ENCODE measurements around the gene G3BP2.
"Not testable (repeated sequence)": the region's sequence is repeated elsewhere in the genome, so short reads cannot be mapped to it uniquely, and the experiment has no call there.

Gene G3BP2

DNA sequence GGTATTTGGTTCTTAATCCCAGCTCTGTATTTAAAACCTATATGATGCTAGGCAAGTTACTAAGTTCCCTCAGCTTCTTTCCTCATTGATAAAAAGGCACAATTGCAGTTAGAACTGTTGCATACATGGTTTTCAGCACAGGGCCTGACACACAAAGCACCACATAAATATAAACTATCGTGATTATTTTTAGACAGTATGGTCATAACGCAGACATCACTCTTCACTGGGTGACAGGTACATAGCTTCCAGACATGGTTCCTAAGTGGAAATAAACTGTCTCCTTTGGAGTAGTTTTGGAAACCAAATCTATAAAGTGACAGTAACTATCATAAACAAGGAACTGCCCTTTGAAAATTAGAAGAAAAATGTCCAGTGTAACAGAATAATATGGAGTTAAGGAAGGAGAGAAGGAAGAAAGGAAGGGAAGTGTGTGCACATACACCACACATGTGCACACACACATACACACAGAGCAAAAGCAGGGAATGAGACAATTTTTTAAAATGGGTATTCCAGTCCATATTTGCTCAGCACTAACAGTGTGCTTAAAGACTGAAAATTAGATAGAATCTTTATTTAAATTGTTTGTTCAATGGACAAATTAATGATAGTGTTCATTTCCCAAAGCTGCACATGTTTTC lies 12.5 kb upstream of the G3BP2 start:
- in situ Hi-C loops (cut with MboI; ENCODE audit: low sequenced_read_pairs), result no loop called here

DNA sequence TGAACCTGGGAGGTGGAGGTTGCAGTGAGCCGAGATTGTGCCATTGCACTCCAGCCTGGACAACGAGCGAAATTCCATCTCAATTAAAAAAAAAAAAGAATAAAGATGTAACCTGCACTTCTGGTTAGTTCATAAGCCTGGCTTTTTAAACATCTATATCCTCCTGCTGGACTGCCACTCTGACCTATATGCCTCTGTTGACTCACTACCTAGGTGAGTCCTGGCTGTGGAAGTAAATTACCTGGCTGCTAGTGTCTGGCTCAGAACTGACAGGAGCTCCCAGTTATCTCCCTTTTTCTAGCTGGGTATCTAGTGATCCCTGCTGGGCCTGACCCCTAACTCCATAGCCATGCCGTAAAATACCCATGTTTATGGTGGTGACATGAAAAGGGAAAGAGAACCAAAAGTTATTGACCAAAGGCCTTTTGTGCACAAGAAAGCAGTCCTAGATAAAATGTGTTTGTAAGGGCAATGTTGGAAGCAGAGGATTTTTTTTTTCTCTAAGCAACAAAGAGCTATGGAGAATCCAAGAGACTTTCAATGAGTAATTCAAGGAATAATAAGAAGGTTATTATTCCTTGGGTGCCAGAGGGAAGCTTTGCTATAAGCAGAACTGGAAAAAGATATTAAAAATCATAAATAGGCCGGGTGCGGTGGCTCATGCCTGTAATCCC lies 10.4 kb upstream of the G3BP2 start:
- in situ Hi-C loops (cut with MboI; ENCODE audit: low sequenced_read_pairs), result no loop called here

DNA sequence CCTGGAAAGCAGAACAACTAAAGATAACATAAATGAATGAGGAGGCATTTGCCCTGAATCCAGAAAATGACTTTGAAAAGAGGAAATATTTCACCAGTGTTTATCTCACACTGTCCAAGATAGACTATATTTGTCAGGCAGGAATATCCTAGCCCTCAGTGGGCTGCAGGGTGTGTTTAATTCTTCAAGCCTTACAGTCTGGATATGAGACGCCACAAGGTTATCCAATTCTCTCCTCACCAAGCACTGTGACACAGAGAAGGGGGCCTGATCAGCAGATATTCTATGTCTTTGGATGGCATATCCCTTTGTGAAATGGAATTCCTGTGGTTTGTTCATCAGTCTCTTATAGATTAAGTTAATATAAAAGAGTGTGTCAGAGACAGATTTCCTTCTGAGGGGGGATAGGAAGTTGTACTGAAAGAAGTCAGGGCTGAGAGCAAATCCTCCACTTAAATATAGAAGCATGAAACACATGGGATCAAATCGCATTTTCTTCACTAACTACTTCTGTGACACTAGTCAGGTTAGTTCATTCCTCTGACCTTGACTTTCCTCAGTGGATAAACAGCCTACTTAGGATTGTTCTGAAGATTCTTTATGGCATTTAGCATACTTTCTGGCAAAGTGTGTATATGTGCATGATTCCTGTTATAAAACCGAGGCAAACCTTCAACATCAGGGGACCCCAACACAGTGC lies 6.8 kb upstream of the G3BP2 start:
- in situ Hi-C loops (cut with MboI; ENCODE audit: low sequenced_read_pairs), result no loop called here

DNA sequence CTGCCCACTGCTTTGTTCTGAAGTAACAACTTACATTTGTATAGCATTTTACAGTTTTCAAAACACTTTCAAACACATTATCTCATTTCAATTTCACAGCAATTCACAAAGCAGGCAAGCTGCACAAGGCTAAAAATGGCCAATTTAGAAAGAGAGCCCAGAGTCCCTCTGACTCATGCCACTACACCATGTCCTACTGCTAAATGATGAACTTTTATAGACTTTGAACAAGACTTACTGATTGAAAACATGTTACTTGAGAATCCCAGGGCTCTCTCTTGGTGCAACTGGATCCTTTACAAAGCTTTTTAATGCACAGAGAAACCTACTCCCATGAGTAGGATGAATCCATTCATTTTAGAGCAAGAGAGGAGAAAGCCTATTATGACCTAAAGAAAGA lies 5.8 kb upstream of the G3BP2 start:
- in situ Hi-C loops (cut with MboI; ENCODE audit: low sequenced_read_pairs), result no loop called here

DNA sequence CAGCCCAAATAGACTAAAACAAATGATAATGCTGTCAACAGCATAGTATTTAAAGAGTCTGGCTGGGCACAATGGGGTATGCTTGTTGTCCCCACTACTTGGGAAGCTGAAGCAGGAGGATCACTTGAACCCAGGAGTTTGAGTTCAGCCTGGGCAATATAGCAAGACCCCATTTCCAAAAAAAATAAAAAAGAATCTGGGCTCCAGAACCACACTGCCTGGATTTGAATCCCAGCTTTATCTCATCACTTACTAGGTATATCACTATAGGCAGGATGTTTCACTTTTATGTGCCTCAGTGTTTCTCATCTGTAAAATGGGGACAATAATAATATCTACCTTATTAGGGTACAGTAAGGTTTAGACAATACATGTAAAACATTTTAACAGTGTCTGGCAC lies 5.3 kb upstream of the G3BP2 start:
- in situ Hi-C loops (cut with MboI; ENCODE audit: low sequenced_read_pairs), result no loop called here

DNA sequence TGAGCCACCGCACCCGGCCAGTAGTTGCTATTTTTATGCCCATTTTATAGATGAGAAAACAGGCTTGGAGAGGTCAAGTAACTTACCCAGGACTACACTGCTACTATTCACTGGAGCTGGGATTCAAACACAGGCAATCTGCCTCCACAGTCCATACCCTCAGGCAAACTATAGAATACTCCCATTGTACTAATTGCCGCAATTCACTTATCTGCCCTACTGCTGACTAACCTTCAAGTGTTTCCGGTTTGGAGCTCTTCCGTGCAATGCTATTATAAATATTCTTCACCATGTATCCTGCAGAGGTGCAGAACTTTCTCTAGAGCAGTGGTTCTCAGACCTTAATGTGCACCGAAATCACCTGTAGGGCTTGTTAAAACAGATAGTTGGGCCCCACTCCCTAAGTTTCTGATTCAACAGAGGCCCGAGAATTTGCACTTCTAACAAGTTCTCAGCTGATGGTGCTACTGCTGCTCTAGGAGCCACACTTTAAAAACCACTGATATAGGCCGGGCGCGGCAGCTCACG lies 1.9 kb upstream of the G3BP2 start:
- in situ Hi-C loops (cut with MboI; ENCODE audit: low sequenced_read_pairs), result no loop called here

DNA sequence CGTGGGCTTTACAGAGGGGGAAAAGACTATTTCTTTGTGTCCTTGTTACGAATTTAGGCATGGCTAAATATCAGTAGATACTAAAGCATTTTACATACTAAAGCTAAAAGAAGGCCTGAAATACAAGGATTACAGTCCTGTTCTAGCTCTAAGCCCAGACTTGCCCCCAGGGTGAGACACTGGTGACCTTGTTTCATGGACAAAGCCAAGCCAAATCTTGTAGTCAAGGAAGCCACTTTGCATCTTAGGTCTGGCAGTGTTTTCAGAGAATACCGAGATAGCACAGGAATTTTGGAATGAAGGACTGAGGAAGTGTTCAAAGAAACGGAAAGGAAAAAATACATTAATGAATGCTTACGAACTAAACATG lies 733 bp upstream of the G3BP2 start:
- in situ Hi-C loops (cut with MboI; ENCODE audit: low sequenced_read_pairs), result no loop called here

DNA sequence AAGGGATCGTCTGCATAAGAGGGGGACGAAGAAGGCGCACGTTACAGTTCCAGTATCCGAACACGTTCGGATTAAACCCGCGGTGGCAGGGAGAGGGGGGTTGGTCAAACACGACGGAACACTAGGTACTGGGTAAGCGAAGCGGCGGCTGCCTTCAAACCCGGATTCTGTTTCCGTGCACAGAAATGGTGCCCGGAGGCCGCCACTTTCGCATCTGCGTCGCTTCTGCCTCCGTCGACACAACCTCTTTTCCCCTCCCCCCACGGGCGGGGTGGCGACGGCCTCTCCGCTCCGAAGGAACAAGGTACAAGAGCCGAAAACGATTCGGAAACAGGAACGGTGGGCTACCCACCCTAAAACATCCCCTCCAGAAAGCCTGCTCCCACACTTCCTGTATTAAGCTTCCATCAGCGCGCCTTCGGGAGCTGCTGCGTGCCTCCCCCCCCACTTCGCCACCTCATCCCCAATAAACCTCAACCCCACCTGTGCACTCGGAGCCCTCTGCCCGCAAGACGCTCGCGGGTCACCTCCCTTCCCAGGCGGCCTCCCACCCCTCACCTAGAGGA lies 667 bp downstream of the G3BP2 start:
- in situ Hi-C loops (cut with MboI; ENCODE audit: low sequenced_read_pairs), result no loop called here

DNA sequence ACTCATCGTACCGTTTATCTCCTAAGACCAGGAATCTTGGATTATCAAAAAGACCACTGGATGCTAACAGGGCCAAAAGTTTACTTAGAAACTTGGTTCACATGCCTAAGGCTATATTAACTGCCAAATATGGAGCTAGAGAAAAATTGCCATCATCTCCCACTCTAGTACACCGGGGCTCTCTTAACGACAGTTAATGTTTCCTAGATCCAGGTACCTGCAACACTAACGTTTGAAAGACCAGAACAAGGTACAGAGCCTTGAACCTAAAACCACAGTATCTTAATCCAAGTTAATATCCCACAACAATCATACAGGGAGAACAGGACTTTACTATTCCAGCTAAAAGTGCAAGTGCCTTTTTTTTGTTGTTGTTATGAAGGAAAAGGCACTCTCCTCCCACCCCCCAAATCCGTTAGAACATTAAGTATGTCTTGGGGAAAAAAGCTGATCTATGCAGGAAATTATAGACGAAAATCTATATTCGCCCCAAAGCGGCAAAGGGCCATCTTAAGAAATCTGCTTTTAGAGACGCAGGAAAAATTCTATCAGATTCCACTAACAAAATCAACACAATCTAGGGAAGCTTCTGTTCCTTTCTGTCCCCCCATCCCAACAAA lies 1.3 kb downstream of the G3BP2 start:
- in situ Hi-C loops (cut with MboI; ENCODE audit: low sequenced_read_pairs), result no loop called here

DNA sequence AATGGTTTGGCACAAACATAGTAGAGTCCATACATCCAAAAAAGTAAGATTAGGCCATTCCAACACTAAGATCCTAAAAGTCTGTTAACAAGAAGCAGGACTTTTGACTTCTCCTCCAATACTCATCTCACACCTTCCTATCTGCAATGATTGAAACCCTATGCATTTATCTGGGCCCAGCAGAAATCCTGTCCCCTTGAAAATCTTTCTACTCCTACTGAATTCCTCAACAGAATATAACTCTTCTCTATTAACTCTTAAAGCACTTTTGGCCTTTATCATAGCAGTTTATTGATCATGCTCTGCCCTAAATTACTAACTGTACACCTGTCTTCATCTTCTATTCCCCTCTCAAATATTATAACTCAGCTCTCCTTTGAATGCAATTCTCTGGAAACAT lies 4.6 kb downstream of the G3BP2 start:
- in situ Hi-C loops (cut with MboI; ENCODE audit: low sequenced_read_pairs), result no loop called here

DNA sequence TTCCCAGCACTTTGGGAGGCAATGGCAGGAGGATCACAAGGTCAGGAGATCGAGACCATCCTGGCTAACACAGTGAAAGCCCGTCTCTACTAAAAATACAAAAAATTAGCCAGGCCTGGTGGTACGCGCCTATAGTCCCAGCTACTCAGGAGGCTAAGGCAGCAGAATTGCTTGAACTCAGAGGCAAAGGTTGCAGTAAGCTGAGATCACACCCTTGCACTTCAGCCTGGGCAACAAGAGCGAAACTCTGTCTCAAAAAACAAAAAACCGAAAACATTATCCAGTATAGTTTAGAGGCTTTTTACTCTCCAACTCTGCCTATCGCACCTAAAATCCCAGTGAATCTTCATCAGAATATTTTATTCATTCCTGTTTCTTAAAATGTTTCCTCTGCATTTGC lies 5.6 kb downstream of the G3BP2 start:
- in situ Hi-C loops (cut with MboI; ENCODE audit: low sequenced_read_pairs), result not testable (repeated sequence)

DNA sequence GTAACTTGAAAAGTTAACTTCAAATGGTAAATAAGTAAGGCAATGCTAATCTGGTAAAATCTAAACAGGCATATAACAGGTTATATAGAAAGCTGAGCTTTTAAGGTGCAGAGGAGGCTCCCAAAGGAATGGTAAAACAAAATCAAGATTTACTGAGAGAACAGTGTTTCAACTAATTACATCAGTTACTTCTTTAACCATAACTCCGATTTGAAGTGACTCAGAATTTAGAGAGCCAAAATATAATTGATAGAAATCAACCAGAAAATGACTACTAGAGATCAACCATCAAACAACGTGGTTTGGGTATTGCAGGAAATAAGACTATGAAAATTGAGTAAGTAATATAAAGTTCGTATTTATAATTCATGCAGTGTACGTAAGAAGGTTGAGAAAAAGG lies 6.9 kb downstream of the G3BP2 start:
- in situ Hi-C loops (cut with MboI; ENCODE audit: low sequenced_read_pairs), result no loop called here

DNA sequence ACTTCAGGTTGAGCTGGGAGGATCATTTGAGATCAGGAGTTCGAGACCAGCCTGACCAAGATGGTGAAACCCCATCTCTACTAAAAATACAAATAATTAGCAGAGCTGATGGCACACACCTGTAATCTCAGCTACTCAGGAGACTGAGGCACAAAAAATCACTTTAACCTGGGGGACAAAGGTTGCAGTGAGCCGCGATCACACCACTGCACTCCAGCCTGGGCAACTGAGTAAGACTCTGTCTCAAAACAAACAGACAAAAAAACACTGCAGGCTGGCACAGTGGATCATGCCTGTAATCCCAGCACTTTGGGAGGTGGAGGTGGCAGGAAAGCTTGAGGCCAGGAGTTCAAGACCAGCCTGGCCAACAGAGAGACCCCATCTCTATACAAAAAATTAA lies 8.6 kb downstream of the G3BP2 start:
- in situ Hi-C loops (cut with MboI; ENCODE audit: low sequenced_read_pairs), result not testable (repeated sequence)

DNA sequence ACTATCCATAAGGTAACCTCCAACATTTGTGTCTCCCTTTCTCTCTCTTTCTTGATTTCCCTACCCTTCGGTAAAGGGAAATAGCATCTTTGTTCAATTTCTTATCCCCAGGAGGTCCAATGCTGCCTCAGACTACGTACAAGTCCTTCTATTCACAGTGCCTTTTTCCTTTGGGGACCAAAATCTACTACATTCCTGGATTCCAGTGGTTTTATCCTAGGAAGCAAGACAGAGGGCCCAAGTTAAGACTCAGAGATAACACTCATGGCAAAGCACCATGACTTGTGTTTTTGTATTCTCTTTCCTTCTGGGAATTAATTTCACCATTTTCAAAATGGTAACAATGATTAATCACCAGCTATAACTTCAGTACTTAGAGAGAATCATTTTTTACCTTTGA lies 10.6 kb downstream of the G3BP2 start:
- in situ Hi-C loops (cut with MboI; ENCODE audit: low sequenced_read_pairs), result no loop called here

DNA sequence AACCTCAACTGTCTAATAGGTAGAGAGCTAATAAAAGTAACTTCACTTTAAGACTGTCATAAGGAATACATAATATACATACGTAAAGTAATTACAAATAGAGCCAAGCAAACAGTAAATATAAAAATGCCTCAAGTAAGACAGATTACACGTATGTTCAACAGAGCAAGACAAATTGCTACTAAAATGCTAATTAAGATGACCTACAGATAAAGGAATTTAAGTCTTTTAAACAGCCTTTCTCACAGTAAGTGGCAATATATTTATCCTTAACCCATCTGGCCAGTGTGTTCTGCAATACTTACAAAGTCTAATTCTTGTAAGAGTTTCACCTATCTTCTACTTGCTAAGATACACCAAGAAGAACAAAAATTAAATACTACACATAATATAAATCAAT lies 12.7 kb downstream of the G3BP2 start:
- in situ Hi-C loops (cut with MboI; ENCODE audit: low sequenced_read_pairs), result no loop called here

DNA sequence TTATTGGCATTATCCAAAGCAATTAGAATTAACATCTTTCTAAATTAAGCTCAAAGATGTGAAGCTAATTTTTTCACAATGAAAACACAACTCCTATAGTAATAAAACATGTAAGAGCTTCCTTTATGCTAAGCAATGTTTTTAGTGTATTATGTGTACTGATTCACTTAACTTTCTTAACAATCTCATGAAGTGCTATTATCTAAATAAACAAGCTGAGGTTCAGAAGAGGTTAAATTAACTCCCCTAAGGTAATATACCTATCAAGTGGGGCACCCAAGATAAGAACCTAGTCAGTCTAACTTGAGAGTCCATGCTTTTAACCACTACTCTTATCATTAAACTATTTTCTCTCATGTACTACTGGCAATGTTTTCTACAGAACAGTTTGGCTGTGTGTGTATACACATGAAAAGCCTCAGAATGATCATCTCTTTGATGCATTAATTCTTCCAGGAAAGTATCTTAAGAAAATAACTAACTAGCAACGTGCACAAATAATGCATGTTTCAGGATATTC lies 13.6 kb downstream of the G3BP2 start:
- in situ Hi-C loops (cut with MboI; ENCODE audit: low sequenced_read_pairs), result no loop called here

DNA sequence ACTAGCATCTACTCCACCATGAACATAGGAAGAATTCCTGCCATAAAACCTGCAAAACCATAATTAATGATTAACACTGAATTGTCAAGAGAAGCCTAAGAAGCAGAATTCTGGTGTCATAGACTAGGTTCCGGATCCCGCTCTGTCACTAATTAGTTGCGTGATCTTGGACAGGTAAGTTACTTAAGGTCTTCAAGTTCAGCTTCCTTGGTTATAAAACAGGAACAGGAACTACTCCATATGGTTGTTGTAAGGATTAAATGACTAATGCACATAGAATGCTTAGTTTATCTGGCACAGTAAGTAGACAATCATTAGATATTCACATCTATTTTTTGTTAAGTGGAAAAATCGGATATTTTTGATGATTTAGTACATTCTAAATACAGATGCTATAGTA lies 14.3 kb downstream of the G3BP2 start:
- in situ Hi-C loops (cut with MboI; ENCODE audit: low sequenced_read_pairs), result no loop called here

DNA sequence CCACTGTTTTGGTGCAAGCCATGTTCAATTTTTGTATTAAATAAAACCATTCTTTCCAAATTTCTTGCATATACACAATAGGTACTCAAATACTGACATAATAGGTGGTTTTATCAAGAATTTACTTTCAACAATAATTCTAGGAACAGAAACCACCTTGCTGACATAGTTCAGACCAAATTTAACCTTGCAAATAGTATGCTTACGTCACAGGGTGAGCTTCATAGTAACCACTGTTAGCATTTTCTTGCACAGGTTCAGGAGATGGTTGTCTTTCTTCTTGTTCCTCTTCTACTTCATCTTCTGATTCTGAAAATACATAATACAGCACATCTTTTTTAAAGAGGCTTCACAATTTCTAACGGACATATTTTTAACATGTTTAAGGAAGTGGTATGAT lies 17.6 kb downstream of the G3BP2 start:
- in situ Hi-C loops (cut with MboI; ENCODE audit: low sequenced_read_pairs), result no loop called here

DNA sequence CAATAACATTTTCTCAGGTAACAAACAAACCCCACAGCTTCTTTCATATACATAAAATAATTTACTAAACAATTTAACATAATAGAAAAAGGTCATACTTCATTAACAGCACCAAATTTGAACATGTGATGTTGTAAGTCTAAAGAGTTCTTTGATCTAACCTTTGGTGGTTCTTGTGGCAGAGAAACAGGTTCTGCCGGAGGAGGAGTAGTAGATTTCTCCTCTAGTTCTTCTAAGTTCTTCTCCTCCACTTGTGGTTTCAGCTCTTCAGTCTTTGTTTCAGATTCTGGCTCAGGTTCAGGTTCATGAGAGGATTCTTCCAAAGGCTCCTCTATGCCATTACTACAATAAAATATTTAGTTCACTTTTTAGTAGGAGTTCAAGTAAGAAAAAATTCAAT lies 18.3 kb downstream of the G3BP2 start:
- in situ Hi-C loops (cut with MboI; ENCODE audit: low sequenced_read_pairs), result no loop called here

DNA sequence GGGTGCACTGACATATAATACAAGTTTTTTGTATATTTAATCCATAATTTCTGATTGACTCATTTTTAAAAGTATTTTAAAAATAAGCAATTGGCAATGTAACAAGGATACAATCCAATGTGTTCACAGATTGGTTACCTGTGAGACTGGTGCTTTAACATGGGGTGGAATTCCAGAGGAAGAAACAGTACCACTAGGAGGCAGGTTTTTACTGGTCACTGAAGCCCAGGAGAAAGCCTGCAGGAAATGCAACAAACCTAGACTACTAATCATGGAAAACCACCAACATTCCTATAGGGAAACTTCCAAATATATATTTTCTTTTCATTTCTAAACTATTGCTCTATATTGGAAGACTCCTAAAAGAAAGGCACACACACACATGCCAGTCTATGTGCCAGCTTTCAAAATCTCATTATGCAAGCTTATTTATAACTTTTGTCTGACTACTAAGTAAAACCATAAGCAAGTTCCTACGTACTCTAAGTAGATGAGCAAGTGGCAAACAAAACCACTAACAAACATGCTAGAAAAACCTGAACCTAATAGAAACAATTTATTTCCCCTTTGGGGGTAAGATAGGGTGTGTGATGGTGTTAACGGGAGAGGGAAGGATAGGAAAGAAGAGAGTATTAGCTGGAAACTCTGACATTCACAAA lies 19.2 kb downstream of the G3BP2 start:
- in situ Hi-C loops (cut with MboI; ENCODE audit: low sequenced_read_pairs), result no loop called here

DNA sequence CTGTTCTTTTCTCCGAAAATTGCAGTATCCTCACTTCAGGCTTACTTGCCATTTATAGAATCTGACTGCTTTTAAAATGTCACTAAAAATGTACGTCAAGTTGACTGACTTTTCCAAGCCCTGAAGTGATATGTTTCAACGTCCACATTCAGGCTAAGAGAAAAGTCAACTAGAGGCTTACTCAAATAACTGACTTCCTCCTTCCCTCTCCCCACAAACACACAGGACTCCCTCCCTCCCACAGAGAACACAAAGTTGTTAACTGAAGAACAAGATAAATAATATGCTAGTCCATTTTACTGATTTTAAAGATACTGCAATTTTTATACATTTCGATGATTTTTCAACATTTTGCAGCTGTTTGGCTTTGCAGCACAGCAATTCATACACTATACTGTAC lies 29.1 kb downstream of the G3BP2 start:
- in situ Hi-C loops (cut with MboI; ENCODE audit: low sequenced_read_pairs), result no loop called here

Measured in HL-60/S4 (cell line).